DOHH2 (cell line): ENCODE data around the gene ERG.

Source experiments
- H3F3A ChIP-seq: fragments of 200-600 bp; sonication (generic), shearing (Covaris generic); 2 replicates; pipeline ENCODE4 v1.6.0; 2016; ENCODE audit warnings: antibody characterized with exemption, mild to moderate bottlenecking; ENCODE audit not compliant: control insufficient read depth, insufficient read depth
- H3K27ac ChIP-seq: fragments of 200-600 bp; sonication (generic); 2 replicates; pipeline ENCODE4 v1.5.1; 2014; ENCODE audit warnings: low read depth, mild to moderate bottlenecking, low read length, moderate library complexity
- H3K27me3 ChIP-seq: fragments of 200-600 bp; sonication (generic); 2 replicates; pipeline ENCODE4 v1.6.1; 2014; ENCODE audit warnings: mild to moderate bottlenecking, low read length, mixed read lengths; ENCODE audit not compliant: control insufficient read depth
- H3K36me3 ChIP-seq: fragments of 200-600 bp; sonication (generic); 2 replicates; pipeline ENCODE4 v1.6.1; 2014; ENCODE audit warnings: mild to moderate bottlenecking, low read length, moderate library complexity, mixed read lengths; ENCODE audit not compliant: control insufficient read depth
- H3K4me1 ChIP-seq: fragments of 200-600 bp; sonication (generic); 2 replicates; pipeline ENCODE4 v1.6.1; 2014; ENCODE audit warnings: mild to moderate bottlenecking, low read length, mixed read lengths; ENCODE audit not compliant: control insufficient read depth
- H3K4me2 ChIP-seq: fragments of 200-600 bp; sonication (generic); 2 replicates; pipeline ENCODE4 v1.6.0; 2014; ENCODE audit warnings: mild to moderate bottlenecking, low read length, moderate library complexity
- H3K4me3 ChIP-seq: fragments of 200-600 bp; sonication (generic); 2 replicates; pipeline ENCODE4 v1.5.1; 2014; ENCODE audit warnings: mild to moderate bottlenecking, low read length, mixed read lengths
- H3K79me2 ChIP-seq: fragments of 200-600 bp; sonication (generic); 2 replicates; pipeline ENCODE4 v1.6.1; 2014; ENCODE audit warnings: mild to moderate bottlenecking, low read length, mixed read lengths; ENCODE audit not compliant: control insufficient read depth
- H3K9me2 ChIP-seq: fragments of 200-600 bp; sonication (generic); replicated peaks from 2 replicates; pipeline ENCODE4 v1.6.1; 2014; ENCODE audit warnings: mild to moderate bottlenecking, low read length, mixed read lengths; ENCODE audit not compliant: control insufficient read depth
- H3K9me3 ChIP-seq: fragments of 200-600 bp; sonication (generic); 2 replicates; pipeline ENCODE4 v1.6.1; 2014; ENCODE audit warnings: antibody characterized with exemption, low read length, mixed read lengths; ENCODE audit not compliant: control insufficient read depth, insufficient read depth
- H4K20me1 ChIP-seq: fragments of 200-600 bp; sonication (generic); 2 replicates; pipeline ENCODE4 v1.6.0; 2014; ENCODE audit warnings: low read depth, mild to moderate bottlenecking, antibody characterized with exemption, low read length, moderate library complexity; ENCODE audit not compliant: control insufficient read depth, insufficient read depth
- EZH2phosphoT487 ChIP-seq: fragments of 200-600 bp; sonication (generic); IDR thresholded peaks from 2 replicates; pipeline ENCODE4 v1.6.1; 2017; ENCODE audit warnings: borderline replicate concordance, mild to moderate bottlenecking, antibody characterized with exemption, low read length, moderate library complexity, mixed read lengths
- TF ChIP-seq, protein P1 (sequence below): fragments of 200-600 bp; sonication (generic); IDR thresholded peaks from one replicate; pipeline ENCODE4 v1.5.1; 2014; ENCODE audit warnings: antibody characterized with exemption, mild to moderate bottlenecking, low read depth, low read length; ENCODE audit not compliant: poor library complexity, severe bottlenecking

Gene ERG

DNA sequence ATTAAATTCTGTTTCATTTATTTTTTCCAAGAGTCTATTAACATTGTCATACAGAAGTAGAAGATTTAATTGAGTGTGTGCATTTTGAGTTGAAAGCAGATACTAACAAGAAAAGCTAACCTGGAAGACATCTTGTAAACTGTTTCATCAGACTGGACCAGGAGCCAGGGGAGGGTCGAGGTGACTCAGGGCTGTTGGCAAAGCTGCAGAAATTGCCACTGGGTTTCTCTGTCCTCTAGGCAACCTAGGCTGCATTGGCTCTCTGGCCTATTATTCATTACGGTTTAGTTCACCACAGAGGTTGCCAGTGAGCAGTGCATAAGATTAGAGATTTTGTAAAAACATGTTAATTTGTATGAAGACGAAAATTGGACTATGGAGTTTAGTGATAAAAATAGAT lies 27.5 kb downstream of the ERG start:
- H3K36me3 ChIP-seq, result no peaks in the 10 kb centered on the region
- H3K4me2 ChIP-seq, result no peak overlapping the region
- no peak overlapping the region for H3K27ac ChIP-seq
- TF ChIP-seq EZH2phosphoT487, result no peak
- TF ChIP-seq, protein P1, sequence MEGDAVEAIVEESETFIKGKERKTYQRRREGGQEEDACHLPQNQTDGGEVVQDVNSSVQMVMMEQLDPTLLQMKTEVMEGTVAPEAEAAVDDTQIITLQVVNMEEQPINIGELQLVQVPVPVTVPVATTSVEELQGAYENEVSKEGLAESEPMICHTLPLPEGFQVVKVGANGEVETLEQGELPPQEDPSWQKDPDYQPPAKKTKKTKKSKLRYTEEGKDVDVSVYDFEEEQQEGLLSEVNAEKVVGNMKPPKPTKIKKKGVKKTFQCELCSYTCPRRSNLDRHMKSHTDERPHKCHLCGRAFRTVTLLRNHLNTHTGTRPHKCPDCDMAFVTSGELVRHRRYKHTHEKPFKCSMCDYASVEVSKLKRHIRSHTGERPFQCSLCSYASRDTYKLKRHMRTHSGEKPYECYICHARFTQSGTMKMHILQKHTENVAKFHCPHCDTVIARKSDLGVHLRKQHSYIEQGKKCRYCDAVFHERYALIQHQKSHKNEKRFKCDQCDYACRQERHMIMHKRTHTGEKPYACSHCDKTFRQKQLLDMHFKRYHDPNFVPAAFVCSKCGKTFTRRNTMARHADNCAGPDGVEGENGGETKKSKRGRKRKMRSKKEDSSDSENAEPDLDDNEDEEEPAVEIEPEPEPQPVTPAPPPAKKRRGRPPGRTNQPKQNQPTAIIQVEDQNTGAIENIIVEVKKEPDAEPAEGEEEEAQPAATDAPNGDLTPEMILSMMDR, result no peak
- no peaks in the 10 kb centered on the region for H4K20me1 ChIP-seq
- H3F3A ChIP-seq, result no peaks in the 10 kb centered on the region
- no peaks in the 10 kb centered on the region for H3K9me3 ChIP-seq
- H3K9me2 ChIP-seq, result no peaks in the 10 kb centered on the region
- no peak overlapping the region for H3K4me3 ChIP-seq
- no peaks in the 10 kb centered on the region for H3K27me3 ChIP-seq
- no peaks in the 10 kb centered on the region for H3K79me2 ChIP-seq
- H3K4me1 ChIP-seq, result no peaks in the 10 kb centered on the region

DNA sequence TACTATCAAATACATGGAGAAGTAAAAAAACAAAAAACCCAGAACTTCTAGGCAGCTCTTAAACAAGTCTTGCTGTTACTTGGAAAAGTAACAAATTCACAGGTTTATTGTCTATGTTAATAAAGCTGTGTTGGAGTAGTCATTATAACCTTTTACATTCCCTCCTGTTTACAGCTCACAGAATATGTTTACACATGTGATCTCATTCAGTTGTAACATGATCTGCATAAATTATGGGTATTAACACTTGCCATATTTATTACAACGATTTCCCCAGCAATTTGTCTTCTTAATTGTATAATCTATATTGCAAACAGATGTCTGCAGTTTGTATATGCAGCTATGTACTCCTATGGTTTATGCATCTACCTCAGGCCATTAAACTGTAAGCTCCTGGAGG lies 28.6 kb downstream of the ERG start:
- Histone ChIP-seq H3K9me2 (no peaks in the 10 kb centered on the region), H3K4me1 (no peaks in the 10 kb centered on the region), H4K20me1 (no peaks in the 10 kb centered on the region), H3K36me3 (no peaks in the 10 kb centered on the region), H3K4me3 (no peak overlapping the region), H3F3A (no peaks in the 10 kb centered on the region), H3K4me2 (no peak overlapping the region), H3K27ac (no peak overlapping the region), H3K79me2 (no peaks in the 10 kb centered on the region), H3K9me3 (no peaks in the 10 kb centered on the region), H3K27me3 (no peaks in the 10 kb centered on the region)
- no peak for TF ChIP-seq EZH2phosphoT487
- TF ChIP-seq, protein P1, result no peak

DNA sequence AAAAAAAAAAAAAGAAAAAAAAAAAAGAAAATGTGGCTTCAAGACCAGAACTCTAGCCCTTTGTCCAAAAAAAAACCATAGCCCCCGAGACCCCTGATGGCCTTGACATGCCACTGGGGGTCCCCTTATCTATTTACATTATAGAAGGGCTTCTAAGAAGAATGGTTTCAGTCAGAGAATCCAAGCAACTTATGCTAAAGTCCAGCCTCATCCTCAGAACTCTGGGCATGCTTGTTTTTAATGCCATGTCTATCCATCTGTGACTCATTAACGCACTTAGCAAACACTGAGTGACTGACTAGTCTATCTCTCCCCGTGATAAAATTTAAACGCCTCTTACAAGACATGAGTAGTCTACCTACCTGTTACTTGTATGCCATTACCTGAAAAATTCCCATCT lies 29.3 kb downstream of the ERG start:
- H3K4me1 ChIP-seq, result no peaks in the 10 kb centered on the region
- H3F3A ChIP-seq, result no peaks in the 10 kb centered on the region
- no peaks in the 10 kb centered on the region for H3K27me3 ChIP-seq
- H3K27ac ChIP-seq, result no peak overlapping the region
- TF ChIP-seq EZH2phosphoT487, result no peak
- TF ChIP-seq, protein P1, result no peak
- H3K9me3 ChIP-seq, result no peaks in the 10 kb centered on the region
- no peaks in the 10 kb centered on the region for H3K36me3 ChIP-seq
- no peaks in the 10 kb centered on the region for H4K20me1 ChIP-seq
- H3K9me2 ChIP-seq, result no peaks in the 10 kb centered on the region
- no peak overlapping the region for H3K4me3 ChIP-seq
- no peaks in the 10 kb centered on the region for H3K79me2 ChIP-seq
- no peak overlapping the region for H3K4me2 ChIP-seq

DNA sequence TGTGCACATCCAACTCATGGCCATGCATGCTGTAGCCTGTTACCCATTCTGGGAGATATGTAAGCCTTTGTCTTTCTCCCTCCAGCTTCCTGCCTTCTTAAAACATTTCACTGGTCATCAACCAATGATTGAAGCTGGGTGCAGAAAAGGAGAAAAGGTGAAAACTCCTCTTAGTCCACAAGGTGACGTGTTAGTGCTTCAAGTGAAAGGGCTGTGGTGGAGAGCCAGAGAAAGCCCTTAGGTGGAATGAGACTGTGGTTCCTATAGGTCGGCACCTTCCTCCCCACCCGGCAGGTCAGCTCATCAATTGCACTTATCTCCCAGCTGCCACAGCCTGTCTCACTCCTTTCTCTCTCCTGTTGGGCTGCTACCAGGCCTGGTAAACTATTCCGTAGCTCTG lies 30.4 kb downstream of the ERG start:
- Histone ChIP-seq H3K9me3 (no peaks in the 10 kb centered on the region), H3K79me2 (no peaks in the 10 kb centered on the region), H3K36me3 (no peaks in the 10 kb centered on the region), H3K4me2 (no peak overlapping the region), H3K4me3 (no peak overlapping the region), H3K4me1 (no peaks in the 10 kb centered on the region), H3K27me3 (no peaks in the 10 kb centered on the region), H3K9me2 (no peaks in the 10 kb centered on the region), H4K20me1 (no peaks in the 10 kb centered on the region), H3F3A (no peaks in the 10 kb centered on the region), H3K27ac (no peak overlapping the region)
- TF ChIP-seq, protein P1, result no peak
- no peak for TF ChIP-seq EZH2phosphoT487
